Gastroesophageal sphincter (tissue), 3 donors: ENCODE results near the gene HIP1.
"Not testable (repeated sequence)": the region's sequence is repeated elsewhere in the genome, so short reads cannot be mapped to it uniquely, and the experiment has no call there.

ENCODE experiments used
- POLR2A ChIP-seq, 2 donors: fragments of 450-650 bp; IDR thresholded peaks; one replicate each; pipeline ENCODE4 v1.6.1; 2017; ENCODE audit warnings: antibody characterized with exemption in 2 of 2, mild to moderate bottlenecking in 2 of 2, moderate library complexity in 1 of 2
- TF ChIP-seq, protein P1 (sequence below), 4 experiments: fragments of 200-600 bp in 2 of 4; fragments of 450-650 bp in 2 of 4; sonication (generic) in 1 of 4; IDR thresholded peaks; one replicate each; pipeline ENCODE4 v1.5.1; 2017 to 2019; ENCODE audit warnings: antibody characterized with exemption in 4 of 4, mild to moderate bottlenecking in 2 of 4, moderate library complexity in 2 of 4

DNA sequence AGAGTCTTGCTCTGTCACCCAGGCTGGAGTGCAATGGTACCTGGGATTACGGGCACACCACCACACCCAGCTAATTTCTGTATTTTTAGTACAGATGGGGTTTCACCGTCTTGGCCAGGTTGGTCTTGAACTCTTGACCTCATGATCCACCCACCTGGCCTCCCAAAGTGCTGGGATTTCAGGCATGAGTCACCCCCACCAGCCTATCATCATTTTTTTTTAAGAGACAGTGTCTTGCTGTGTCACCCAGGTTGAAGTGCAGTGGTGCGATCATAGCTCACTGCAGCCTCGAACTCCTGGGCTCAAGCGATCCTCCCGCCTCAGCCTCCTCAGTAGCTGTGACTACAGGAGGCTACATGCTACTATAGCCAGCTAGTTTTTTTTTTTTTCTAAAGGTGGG lies 56.7 kb downstream of the HIP1 start:
- TF ChIP-seq, protein P1, sequence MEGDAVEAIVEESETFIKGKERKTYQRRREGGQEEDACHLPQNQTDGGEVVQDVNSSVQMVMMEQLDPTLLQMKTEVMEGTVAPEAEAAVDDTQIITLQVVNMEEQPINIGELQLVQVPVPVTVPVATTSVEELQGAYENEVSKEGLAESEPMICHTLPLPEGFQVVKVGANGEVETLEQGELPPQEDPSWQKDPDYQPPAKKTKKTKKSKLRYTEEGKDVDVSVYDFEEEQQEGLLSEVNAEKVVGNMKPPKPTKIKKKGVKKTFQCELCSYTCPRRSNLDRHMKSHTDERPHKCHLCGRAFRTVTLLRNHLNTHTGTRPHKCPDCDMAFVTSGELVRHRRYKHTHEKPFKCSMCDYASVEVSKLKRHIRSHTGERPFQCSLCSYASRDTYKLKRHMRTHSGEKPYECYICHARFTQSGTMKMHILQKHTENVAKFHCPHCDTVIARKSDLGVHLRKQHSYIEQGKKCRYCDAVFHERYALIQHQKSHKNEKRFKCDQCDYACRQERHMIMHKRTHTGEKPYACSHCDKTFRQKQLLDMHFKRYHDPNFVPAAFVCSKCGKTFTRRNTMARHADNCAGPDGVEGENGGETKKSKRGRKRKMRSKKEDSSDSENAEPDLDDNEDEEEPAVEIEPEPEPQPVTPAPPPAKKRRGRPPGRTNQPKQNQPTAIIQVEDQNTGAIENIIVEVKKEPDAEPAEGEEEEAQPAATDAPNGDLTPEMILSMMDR (IDR thresholded peaks at IDR 0.05): not testable (repeated sequence)
- TF ChIP-seq POLR2A (IDR thresholded peaks at IDR 0.05): not testable (repeated sequence)
